Esophagus muscularis mucosa (tissue), 3 donors: ENCODE results near the gene ADGRA3.

ENCODE experiments used
- CTCF ChIP-seq, 3 experiments: fragments of 200-600 bp in 2 of 3; fragments of 450-650 bp in 1 of 3; sonication (generic) in 2 of 3; IDR thresholded peaks; one replicate each; pipeline ENCODE4 v1.5.1; 2017 to 2019; ENCODE audit warnings: antibody characterized with exemption in 3 of 3, mild to moderate bottlenecking in 2 of 3, moderate library complexity in 1 of 3
- POLR2A ChIP-seq: fragments of 450-650 bp; IDR thresholded peaks from one replicate; pipeline ENCODE4 v1.6.1; 2017; ENCODE audit warnings: antibody characterized with exemption, moderate library complexity, mild to moderate bottlenecking, low read depth
- POLR2AphosphoS5 ChIP-seq, 2 donors: sonication (generic); formaldehyde crosslinking; IDR thresholded peaks; one replicate each; pipeline ENCODE4 v1.6.1; 2017; ENCODE audit warnings: antibody characterized with exemption in 2 of 2

- TF ChIP-seq CTCF (IDR thresholded peaks at IDR 0.05) (no peak), POLR2AphosphoS5 (IDR thresholded peaks at IDR 0.05) (no peak), POLR2A (no peak)
Measured at GRCh38 chr4:22413471-22413870, 102.4 kb downstream of the ADGRA3 start.
